OCI-LY3 (cell line): ENCODE measurements around the gene EPHA6.

ENCODE experiments used
- CTCF ChIP-seq: fragments of 200-600, 300-600 bp; sonication (generic); IDR thresholded peaks from 2 replicates; pipeline ENCODE4 v1.5.1; 2014; ENCODE audit warnings: antibody characterized with exemption, low read length, low read depth
- EZH2phosphoT487 ChIP-seq: fragments of 200-600 bp; shearing (Covaris generic); IDR thresholded peaks from 2 replicates; pipeline ENCODE4 v1.6.1; 2018; ENCODE audit warnings: antibody characterized with exemption, mixed run types, low read depth

- TF ChIP-seq CTCF: no peak
- TF ChIP-seq EZH2phosphoT487: no peak
Observed at GRCh38 chr3:97712919-97713318, 898.5 kb downstream of the EPHA6 start.
